Right ventricle myocardium inferior (tissue), 1 donor: ENCODE measurements around the gene TET3. TPM values are rescaled to one million over a fixed set of nuclear protein-coding genes. Genes with fewer than 3 reads are reported as not detected.
"Not testable (repeated sequence)": the region's sequence is repeated elsewhere in the genome, so short reads cannot be mapped to it uniquely, and the experiment has no call there.

Experiments used
- ATAC-seq: fragments of 200-7000 bp; cut with Tn5 transposase; one replicate; pipeline ENCODE4 v1.9.1; 2020; ENCODE audit warnings: mild to moderate bottlenecking, moderate library complexity
- DNase-seq: peaks from one replicate; pipeline ENCODE4 v3.0.0; 2021; ENCODE audit errors: missing footprints
- intact Hi-C: fragments of 100-400 bp; cut with DNase I; formaldehyde crosslinking; loops from one replicate; pipeline ENCODE4 v1.11.0; 2022
- long read RNA-seq: library from polyadenylated mRNA; unstranded; transcript quantifications from one replicate; pipeline ENCODE4 v2.0.0, GENCODE V29; 2021
- total RNA-seq: library from RNA; stranded (reverse); fragmentation: NEBNext Ultra II Directional; extraction: Animal tissue kit (Norgen Biotek cat#: 25700); gene quantifications from one replicate; pipeline ENCODE4 v1.2.1, GENCODE V29; 2021
- donor health status: DM: no; HTN: yes; CAD: no; lungs with severe emphysema.

The TET3 gene
- 2.6 TPM for total RNA-seq
- long read RNA-seq, partial matches to known transcripts = 1 of 1 reads
- long read RNA-seq, other reads (novel, unspliced or antisense) = 0 of 1 reads

GRCh38 chr2:73984203-73984921 lies at the start of gene TET3:
Gene TET3 (plus strand): TSS chr2:73984910. CDS start chr2:73986404, 1,494 bp downstream.
- intact Hi-C loops = loop anchor here (5.0 to 10.0 kb wide), 2 partner anchors 57 to 160 kb away; partner anchors contain the start of genes DGUOK and STAMBP
- DNase-seq = peak; percentile 71
- no peak for ATAC-seq

GRCh38 chr2:73935641-73936040 lies 49.1 kb upstream of the TET3 start:
- DNase-seq (no peak), ATAC-seq (no peak)
- intact Hi-C loops = no loop called here

GRCh38 chr2:73937103-73937885 lies 47.4 kb upstream of the TET3 start:
- intact Hi-C loops = no loop called here
- DNase-seq (no peak), ATAC-seq (no peak)

- DNase-seq (no peak), ATAC-seq (no peak)
- intact Hi-C loops = no loop called here
These were observed 46.8 kb upstream of the TET3 start for GRCh38 chr2:73937899-73938298.

- intact Hi-C loops = no loop called here
- ATAC-seq (no peak), DNase-seq (no peak)
These were observed 45.9 kb upstream of the TET3 start for GRCh38 chr2:73938718-73939352.

GRCh38 chr2:73939419-73939818 lies 45.3 kb upstream of the TET3 start:
- intact Hi-C loops = no loop called here

GRCh38 chr2:73940066-73940465 lies 44.6 kb upstream of the TET3 start:
- intact Hi-C loops, DNase-seq, ATAC-seq: not testable (repeated sequence)

More at GRCh38 chr2:73939419-73939818, 45.3 kb upstream of the TET3 start:
- DNase-seq = no peak
- peak; percentile 81 for ATAC-seq

GRCh38 chr2:73942664-73943063 lies 42.0 kb upstream of the TET3 start:
- no peak for ATAC-seq
- intact Hi-C loops = no loop called here

GRCh38 chr2:73944714-73945113 lies 40.0 kb upstream of the TET3 start:
- intact Hi-C loops = no loop called here
- ATAC-seq (no peak), DNase-seq (no peak)

More at GRCh38 chr2:73942664-73943063, 42.0 kb upstream of the TET3 start:
- DNase-seq = no peak

- intact Hi-C loops = no loop called here
- DNase-seq (no peak), ATAC-seq (no peak)
These were observed 38.5 kb upstream of the TET3 start for GRCh38 chr2:73946215-73946614.

- ATAC-seq (no peak), DNase-seq (no peak)
- intact Hi-C loops = no loop called here
These were observed 38.0 kb upstream of the TET3 start for GRCh38 chr2:73946666-73947065.

- intact Hi-C loops = no loop called here
- ATAC-seq = no peak
- DNase-seq = no peak
These were observed 37.2 kb upstream of the TET3 start for GRCh38 chr2:73947412-73948018.

GRCh38 chr2:73949802-73950201 lies 34.9 kb upstream of the TET3 start:
- intact Hi-C loops = no loop called here
- DNase-seq (no peak), ATAC-seq (no peak)

- ATAC-seq = peak; percentile 69
These were observed 31.9 kb upstream of the TET3 start for GRCh38 chr2:73952499-73953446.

GRCh38 chr2:73956218-73956865 lies 28.4 kb upstream of the TET3 start:
- no peak for ATAC-seq
- intact Hi-C loops = no loop called here
- no peak for DNase-seq

More at GRCh38 chr2:73952499-73953446, 31.9 kb upstream of the TET3 start:
- intact Hi-C loops = no loop called here
- DNase-seq = no peak

GRCh38 chr2:73961274-73961673 lies 23.4 kb upstream of the TET3 start:
- DNase-seq (no peak), ATAC-seq (no peak)
- intact Hi-C loops = no loop called here

GRCh38 chr2:73961823-73962615 lies 22.7 kb upstream of the TET3 start:
- ATAC-seq = no peak
- no peak for DNase-seq
- intact Hi-C loops = no loop called here
